GM18873 (cell line): Measurements from ENCODE around the gene SOX12.
A peak's percentile ranks its signal among the peaks of the same experiment; 100 is the strongest.

Source experiments
- ATAC-seq: cut with Tn5 transposase; IDR thresholded peaks from one replicate; pipeline ENCODE4 v1.9.1; 2021; ENCODE audit warnings: mild to moderate bottlenecking, moderate library complexity, moderate number of reproducible peaks; ENCODE audit not compliant: unreplicated experiment, low FRiP score

SOX12 gene

GRCh38 chr20:300345-300990 is 24.9 kb upstream of the SOX12 start:
- no peak for ATAC-seq

DNA sequence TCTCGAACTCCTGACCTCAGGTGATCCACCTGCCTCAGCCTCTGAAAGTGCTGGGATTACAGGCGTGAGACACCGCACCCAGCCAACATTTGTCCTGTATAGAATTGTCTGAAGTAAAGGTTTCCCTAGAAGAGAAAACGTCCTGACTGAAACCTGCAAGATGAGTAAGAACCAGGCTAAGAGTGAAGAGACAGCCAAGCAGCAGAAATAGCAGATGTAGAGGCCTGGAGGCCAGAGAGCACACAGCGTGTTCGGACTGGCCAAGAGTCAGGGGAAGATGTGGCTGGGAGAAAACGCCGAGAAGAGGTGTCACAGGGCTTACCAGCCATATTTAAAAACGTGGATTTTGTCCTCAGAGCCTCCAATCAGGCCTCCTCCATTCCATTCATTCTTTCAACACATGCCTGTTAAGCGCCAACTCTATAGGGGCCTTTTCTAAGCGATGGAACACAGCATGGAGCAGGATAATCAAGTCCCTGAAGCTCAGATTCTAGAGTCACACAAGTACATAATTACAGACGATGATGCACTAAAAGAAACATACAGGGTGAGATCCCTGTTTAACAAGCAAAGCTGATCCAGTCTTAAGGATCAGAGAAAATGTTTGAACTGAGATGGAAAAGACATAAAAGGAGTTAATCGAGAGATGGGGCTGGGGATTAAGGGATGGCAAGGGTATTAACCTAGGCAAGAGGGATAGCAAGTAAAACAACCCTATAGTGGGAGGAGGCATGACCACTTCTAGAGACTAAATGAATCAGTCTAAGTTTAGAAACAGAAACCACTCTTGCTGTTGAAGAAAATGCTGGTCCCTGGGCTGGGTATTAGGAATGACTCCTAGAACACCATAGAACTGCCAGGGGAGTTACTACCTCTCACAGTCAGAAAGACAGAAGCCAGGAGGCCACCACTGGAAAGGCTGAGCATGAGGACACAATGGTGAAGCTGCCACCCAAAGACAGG is 23.2 kb upstream of the SOX12 start:
- ATAC-seq = no peak

- ATAC-seq = no peak
Measured at GRCh38 chr20:305745-306144, 19.6 kb upstream of the SOX12 start.

DNA sequence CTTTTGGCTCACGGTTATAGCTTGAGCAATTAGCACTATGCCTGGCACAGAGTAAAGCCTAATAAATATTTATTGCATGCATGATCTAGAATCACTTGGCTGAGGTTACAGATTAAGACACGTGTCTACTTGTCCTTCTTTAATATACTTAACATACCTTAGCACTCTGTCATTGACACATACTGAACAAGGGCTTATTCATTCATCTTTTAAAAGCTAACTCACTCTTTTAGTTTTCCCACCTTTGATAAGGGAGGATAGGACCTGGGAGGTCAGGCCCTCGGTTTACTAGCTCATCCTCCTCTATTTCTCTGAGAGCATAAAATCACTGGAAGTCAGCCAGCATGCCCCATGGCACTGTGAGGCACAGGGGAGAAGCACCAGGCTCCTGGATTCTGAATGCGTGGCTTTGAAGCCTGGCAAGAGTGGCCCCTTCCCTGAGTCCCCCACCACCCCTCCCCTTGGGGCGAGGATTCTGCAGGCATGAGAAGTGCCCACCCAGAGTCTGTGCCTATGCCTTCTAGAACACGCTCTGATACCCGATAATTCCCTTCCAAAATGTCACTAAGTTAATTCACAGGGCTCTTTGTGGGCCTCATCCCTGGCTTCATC is 16.8 kb upstream of the SOX12 start:
- ATAC-seq = no peak

DNA sequence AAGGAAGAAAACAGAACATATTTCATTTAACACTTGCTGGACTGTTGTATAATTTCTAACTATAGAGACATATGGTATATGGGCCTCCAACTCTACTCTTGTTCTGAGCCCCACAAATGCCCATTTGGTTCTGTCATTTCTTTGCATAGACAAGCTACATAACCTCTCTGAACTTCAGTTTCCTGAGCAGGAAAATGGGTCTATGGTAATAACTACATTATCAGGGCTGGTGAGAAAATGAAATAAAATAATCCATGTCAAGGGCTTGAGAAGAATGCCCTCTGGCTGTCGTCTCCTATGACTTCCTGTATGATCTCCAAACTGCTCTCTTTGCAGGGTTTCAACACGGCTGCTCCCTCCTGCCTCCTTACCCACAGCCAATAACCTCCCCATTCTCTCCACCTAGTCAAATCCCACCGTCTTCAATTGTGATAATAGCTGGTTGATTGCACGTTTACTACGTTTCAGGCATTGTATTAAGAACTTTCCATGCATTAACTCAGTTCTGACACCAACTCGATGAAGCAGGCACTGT is 16.0 kb upstream of the SOX12 start:
- ATAC-seq = no peak

- no peak for ATAC-seq
Measured at GRCh38 chr20:309841-310644, 15.3 kb upstream of the SOX12 start.

DNA sequence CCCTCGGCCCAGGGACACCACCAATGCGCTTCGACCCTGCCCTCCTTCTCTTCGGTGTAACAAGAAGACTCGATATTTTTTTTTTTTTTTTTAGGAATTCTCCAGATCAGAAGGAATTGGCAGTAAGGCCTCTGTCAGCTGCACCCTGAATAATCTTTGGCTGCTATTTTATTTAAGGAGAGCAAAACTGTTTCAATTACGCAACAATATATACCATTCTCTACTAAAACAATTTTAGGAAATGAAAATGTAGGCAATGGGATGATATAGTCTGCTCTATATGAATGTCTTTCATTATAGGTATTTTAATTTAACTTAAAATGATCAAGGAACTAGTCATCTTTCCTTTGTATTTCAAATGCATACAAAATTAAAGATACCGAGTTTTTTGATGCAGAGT is 14.7 kb upstream of the SOX12 start:
- no peak for ATAC-seq

DNA sequence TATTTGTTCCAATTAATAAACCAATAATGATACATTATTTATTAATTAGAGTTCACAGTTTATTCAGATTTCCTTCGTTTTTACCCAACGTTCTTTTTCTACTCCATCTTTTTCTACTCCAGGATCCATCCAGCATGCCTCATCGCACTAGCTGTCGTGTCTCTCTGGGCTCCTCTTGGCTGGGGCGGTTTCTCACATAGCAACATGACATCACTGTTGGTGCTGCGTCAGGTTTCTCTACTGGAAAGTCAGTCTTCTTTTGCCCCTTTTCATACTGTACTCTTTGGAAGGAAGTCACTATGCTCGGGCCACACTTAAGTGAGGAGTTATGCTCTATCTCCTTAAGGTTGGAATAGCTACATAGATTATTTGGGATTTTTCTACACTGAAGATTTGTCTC is 13.7 kb upstream of the SOX12 start:
- no peak for ATAC-seq

DNA sequence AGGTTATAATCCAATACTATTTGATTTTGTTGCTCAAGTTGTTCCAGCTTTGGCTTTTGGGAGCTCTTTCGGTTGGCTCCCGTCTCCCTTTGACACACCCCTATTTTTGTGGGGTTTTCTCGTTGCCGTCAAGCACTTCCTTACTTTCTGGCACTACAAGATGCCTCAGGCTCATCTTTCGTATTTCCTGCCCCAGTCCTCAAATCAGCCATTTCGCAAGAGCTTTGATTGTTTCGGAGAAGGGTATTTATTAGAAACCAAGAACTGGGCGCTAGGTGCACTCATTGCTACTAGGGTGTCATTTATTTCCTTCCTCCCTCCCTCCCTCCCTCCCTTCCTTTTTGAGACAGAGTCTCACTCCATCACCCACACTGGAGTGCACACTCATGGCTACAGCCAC is 13.3 kb upstream of the SOX12 start:
- ATAC-seq = no peak

DNA sequence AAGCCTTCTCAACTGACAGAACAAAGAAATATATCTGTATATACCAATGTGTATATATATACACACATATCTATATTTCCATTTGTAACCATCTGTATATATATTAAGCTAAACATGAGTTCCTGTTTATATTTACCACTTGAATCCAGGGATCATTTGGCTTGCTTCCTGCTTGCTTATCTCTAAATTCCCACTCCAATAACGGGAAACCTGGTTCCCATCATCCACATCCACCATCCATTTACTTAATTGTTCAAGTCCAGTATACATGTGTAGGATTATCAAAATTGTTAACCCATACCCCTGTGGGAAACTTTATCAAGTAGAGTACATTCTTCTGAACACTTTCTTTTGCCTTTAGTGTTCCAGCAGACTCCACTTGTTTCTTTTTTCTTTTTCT is 12.5 kb upstream of the SOX12 start:
- ATAC-seq = no peak

GRCh38 chr20:313402-313801 is 11.9 kb upstream of the SOX12 start:
- no peak for ATAC-seq

GRCh38 chr20:313948-314347 is 11.4 kb upstream of the SOX12 start:
- ATAC-seq = no peak

DNA sequence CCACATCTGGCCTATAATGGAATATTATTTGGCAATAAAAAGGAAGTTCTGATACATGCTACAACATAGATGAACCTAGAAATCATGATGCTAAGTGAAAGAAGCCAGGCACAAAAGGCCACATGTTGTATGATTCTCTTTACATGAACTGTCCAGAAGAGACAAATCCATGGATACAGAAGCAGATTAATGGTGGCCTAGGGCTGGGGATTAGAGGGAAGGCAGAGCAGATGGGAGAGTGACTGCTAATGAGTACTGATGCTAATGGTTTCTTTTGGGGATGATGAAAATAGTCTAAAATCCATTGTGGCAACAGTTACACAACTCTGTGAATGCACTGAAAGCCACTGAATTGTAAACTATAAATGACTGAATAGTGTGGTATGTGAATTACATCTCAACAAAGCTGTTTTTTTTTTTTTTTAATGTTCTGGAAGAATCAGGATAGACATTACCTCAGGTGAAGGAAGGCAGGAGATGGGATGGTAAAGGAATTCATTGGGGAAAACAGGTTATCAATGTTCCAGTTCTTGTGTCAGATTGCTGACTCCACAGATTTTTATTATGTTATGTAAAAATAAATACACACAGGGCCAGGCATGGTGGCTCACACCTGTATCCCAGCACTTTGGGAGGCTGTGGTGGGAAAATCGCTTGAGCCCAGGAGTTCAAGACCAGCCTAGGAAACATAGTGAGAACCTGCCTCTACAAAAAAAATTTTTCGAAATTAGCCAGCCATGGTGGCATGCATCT is 8.9 kb upstream of the SOX12 start:
- ATAC-seq = no peak

GRCh38 chr20:324177-325044 is 941 bp upstream of the SOX12 start:
- ATAC-seq = peak; percentile 42

DNA sequence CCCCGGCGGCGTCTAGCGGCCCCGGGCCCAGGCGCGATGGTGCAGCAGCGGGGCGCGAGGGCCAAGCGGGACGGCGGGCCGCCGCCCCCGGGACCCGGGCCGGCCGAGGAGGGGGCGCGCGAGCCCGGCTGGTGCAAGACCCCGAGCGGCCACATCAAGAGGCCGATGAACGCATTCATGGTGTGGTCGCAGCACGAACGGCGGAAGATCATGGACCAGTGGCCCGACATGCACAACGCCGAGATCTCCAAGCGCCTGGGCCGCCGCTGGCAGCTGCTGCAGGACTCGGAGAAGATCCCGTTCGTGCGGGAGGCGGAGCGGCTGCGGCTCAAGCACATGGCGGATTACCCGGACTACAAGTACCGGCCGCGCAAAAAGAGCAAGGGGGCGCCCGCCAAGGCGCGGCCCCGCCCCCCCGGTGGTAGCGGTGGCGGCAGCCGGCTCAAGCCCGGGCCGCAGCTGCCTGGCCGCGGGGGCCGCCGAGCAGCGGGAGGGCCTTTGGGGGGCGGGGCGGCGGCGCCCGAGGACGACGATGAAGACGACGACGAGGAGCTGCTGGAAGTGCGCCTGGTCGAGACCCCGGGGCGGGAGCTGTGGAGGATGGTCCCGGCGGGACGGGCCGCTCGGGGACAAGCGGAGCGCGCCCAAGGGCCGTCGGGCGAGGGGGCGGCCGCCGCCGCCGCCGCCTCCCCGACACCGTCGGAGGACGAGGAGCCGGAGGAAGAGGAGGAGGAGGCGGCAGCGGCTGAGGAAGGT is 715 bp downstream of the SOX12 start:
- no peak for ATAC-seq

DNA sequence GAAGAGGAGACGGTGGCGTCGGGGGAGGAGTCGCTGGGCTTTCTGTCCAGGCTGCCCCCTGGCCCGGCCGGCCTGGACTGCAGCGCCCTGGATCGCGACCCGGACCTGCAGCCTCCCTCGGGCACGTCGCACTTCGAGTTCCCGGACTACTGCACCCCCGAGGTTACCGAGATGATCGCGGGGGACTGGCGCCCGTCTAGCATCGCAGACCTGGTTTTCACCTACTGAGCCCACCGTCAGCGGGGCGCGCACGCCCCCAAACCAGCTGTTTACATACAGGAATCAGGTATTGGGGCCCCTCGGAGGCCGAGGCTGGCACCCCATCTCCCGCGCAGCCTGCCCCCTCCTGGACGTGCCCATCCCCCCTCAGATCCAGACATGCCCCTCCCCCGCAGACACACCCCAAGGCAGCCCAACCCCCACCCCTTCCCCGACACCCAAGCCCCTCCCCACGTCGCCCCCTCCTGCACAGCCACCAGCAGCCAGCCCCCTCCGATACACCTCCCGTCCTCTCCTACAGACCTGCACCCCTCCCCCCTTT is 1.4 kb downstream of the SOX12 start:
- ATAC-seq = no peak

DNA sequence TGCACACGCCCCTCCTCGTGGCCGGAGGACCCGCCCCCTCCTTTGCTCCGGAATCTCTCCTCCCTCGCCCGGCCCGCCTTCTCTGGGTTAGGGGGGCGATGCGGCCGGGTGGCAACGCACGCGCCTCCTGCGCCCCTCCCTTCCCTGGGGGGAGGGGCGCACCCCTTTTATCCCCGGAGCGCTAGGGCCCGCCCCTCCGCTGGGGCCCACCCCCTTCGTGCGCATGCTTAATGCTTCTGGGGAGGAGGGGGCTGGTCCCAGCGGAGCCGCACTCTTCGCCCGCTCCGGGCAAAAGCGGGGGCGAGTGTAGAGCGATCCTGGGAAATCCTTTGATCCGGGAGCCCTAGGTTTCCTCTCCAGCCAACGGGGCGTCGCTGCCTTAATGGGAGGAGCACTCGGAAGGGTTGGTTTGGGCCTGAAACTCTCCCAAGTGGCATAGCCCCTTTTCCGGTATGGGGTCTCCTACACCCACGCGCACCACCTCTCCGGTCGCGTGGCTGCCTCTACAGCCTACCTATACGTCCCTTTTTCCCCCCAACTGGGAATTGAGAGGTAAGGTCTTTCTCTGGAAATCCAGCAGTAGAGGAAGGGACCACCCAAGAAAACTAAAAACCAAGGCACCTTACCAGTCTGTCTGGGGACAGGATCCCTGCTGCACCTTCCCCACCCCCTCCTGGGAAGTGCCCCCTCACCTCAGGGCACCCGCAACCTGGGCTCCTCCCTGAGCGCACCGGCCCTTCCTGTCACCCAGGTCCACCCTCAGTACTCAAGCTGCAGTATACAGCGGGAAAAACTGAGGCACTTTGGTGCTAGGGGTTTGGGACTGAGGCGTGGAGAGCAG is 2.1 kb downstream of the SOX12 start:
- ATAC-seq = no peak
